ENCODE measurements around the gene FGD2. TPM values are rescaled to one million over a fixed set of nuclear protein-coding genes. Genes with fewer than 3 reads are reported as not detected.
"Not testable (repeated sequence)": the region's sequence is repeated elsewhere in the genome, so short reads cannot be mapped to it uniquely, and the experiment has no call there.

FGD2 gene
- total RNA-seq, 1 donor from 2014 or later: 0.65 TPM

DNA sequence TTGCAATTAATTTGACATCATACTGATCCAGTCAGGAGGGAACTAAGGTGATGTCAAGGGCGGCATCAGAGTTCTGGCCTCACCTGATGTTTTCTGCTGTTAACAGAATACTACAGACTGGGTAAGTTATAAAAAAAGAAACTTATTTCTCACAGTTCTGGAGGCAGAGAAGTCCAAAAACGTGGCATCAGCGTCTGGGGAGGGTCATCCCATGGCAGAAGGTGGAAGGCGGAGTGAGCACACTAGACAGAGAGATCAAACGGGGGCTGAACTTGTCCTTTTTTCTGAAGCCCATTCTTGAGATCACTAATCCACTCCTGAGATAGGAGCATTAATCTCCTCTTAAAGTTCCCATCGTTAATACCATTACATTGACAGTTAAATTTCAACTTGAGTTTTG is 16.2 kb upstream of the FGD2 start:
- intact Hi-C loops (cut with micrococcal nuclease): loop anchor here (5.0 to 10.0 kb wide), 2 partner anchors 312 to 394 kb away; partner anchors contain the start of genes CDKN1A and SRSF3
- Mint-ChIP-seq H3K4me1 (ENCODE audit: low read depth) (peaks cover 17% of the 10 kb centered on the region), H3K4me3 (no peak overlapping the region), H3K27me3 (ENCODE audit: insufficient read depth) (peaks cover 21% of the 10 kb centered on the region), H3K36me3 (ENCODE audit: low read depth) (no peaks in the 10 kb centered on the region), H3K27ac (no peak overlapping the region), H3K9me3 (no peaks in the 10 kb centered on the region)
- no peak for DNase-seq (ENCODE audit: low spot score)

DNA sequence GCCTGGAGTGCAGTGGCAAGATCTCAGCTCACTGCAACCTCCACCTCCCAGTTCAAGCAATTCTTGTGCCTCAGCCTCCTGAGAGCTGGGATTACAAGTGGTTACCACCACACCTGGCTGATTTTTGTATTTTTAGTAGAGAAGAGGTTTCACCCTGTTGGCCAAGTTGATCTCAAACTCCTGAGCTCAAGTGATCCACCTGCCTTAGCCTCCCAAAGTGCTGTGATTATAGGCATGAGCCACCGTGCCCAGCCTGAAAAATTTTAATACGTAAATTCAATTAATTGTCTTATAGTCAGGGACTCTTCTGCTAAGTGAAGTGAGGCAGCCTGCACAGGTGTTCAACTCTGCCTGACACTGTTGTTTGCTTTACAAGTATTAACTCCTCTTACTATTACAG is 15.1 kb upstream of the FGD2 start:
- H3K4me3 Mint-ChIP-seq; DNase-seq (ENCODE audit: low spot score); intact Hi-C loops (cut with micrococcal nuclease); H3K36me3 Mint-ChIP-seq (ENCODE audit: low read depth); H3K9me3 Mint-ChIP-seq; H3K27ac Mint-ChIP-seq: not testable (repeated sequence)
- Mint-ChIP-seq H3K4me1 (ENCODE audit: low read depth) (peaks cover 17% of the 10 kb centered on the region), H3K27me3 (ENCODE audit: insufficient read depth) (peaks cover 25% of the 10 kb centered on the region)

DNA sequence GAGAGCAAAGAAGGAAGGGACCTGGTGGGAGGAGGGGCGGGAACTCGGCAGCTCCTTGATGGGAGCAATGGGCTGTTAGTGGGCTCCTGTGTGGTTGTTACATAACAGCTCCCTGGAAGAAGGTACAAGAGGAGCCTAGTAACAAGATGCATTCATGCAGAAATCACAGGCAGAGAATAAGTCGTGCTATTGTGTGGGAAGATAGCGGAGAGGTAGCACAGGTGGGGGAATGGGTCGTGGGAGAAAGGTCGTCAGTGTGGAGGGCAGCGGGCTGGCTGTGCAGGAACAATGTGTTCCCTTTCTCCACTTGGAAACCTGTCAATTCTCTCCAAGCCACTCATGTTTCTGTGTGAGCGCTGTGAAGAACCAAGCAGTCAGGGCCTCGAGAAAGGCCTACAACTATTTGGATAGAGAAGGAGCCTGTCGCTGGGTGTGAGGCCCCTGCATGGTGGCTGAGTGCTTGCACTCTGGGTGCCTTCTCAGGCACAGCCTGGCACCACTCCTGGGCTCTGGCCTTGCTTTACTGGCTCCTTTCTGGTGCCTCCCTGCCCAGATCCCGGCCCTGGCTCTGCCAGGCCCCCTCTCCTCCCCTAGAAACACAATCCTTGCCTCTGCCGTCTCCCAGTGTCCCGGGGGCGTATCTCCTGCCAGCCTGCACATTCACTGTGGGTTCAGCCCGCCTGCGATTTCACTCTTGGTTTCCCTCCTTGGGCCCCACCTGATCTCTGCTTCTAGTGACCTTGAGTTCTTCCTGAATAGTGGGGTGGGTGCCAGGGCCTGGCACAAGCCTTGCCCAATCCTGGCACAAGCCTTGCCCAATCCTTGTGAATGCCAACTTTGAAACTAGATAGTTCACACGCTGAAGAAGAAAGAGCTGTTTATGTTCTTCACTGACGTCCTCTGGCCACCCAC is 7.4 kb upstream of the FGD2 start:
- no peaks in the 10 kb centered on the region for H3K36me3 Mint-ChIP-seq (ENCODE audit: low read depth)
- H3K27me3 Mint-ChIP-seq (ENCODE audit: insufficient read depth): peaks cover 19% of the 10 kb centered on the region
- no peak for DNase-seq (ENCODE audit: low spot score)
- H3K27ac Mint-ChIP-seq: no peak overlapping the region
- H3K9me3 Mint-ChIP-seq: no peaks in the 10 kb centered on the region
- H3K4me1 Mint-ChIP-seq (ENCODE audit: low read depth): no peaks in the 10 kb centered on the region
- H3K4me3 Mint-ChIP-seq: no peak overlapping the region
- intact Hi-C loops (cut with micrococcal nuclease): no loop called here

DNA sequence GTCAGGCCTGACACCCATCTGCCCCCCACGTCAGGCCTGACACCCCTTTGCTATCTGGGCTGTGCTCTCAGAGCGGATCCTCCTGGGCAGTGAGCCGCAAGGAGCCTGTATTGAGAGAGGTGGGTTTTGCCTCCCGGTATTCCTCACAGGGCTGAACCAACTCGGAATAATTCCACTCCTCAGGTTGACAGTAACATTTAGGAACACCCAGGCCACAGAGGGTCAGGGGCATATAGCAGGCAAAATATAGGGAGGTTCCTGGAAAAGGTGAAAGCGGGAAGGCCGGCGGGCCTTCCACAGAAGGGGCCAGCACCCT is 6.8 kb upstream of the FGD2 start:
- no peak overlapping the region for H3K27ac Mint-ChIP-seq
- intact Hi-C loops (cut with micrococcal nuclease): no loop called here

DNA sequence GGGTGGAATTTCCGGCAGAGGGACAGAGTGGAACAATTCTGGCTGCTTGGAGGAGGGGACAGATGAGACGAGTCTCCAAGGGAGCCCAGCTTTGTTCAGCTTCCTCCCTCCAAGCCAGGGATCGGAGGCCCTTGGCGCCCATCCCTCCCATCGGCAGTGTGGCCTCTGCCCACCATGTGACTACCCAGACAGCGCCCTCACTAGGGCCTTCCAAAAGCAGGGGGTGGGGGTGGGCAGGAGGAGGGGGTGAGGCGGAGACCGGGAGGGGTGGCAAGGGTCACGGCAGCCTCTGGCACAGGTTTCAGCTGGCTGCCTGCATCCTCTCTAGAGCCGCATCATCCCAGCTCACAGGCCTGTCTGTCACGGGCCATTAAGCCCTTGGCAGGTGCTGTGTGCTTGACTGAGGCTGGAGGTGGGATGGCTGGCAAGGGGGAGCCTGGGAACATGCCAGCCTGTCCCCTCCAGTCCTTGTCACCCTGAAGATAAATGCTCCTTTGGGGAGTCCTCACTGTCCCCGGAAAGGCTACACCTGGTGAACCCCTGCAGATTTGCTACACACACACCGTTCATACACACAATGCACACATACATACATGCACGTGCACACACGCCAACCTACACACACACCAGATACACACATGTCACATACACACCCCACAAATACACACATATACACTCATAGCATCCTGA is 6.2 kb upstream of the FGD2 start:
- H3K27me3 Mint-ChIP-seq (ENCODE audit: insufficient read depth): peaks cover 11% of the 10 kb centered on the region
- intact Hi-C loops (cut with micrococcal nuclease): no loop called here
- H3K36me3 Mint-ChIP-seq (ENCODE audit: low read depth): no peaks in the 10 kb centered on the region
- no peak overlapping the region for H3K27ac Mint-ChIP-seq
- no peak overlapping the region for H3K4me3 Mint-ChIP-seq
- no peaks in the 10 kb centered on the region for H3K9me3 Mint-ChIP-seq
- H3K4me1 Mint-ChIP-seq (ENCODE audit: low read depth): no peaks in the 10 kb centered on the region
- DNase-seq (ENCODE audit: low spot score): no peak

More for the DNA sequence above, 6.8 kb upstream of the FGD2 start:
- Mint-ChIP-seq H3K36me3 (ENCODE audit: low read depth) (no peaks in the 10 kb centered on the region), H3K4me3 (no peak overlapping the region), H3K4me1 (ENCODE audit: low read depth) (no peaks in the 10 kb centered on the region), H3K27me3 (ENCODE audit: insufficient read depth) (peaks cover 14% of the 10 kb centered on the region), H3K9me3 (no peaks in the 10 kb centered on the region)
- no peak for DNase-seq (ENCODE audit: low spot score)

DNA sequence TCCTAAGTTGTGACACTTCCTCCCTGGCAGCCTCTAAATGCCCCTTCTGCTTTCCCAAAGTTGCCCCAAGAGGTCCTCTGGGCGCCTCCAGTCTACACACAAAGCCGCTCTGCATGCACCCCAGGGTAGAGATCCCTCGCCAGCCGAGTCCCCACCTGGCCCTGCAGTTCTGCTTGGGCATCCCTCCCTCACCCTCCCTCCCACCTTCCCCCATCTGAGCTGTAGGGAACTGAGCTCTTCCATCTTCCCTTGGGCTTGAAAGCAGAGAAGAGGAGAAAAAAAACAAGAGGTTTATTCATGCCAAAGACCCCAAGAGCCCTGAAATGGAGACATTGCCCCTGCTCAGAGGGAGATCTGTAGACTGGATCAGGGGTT is 5.7 kb upstream of the FGD2 start:
- no peaks in the 10 kb centered on the region for H3K9me3 Mint-ChIP-seq
- H3K27ac Mint-ChIP-seq: no peak overlapping the region
- H3K4me1 Mint-ChIP-seq (ENCODE audit: low read depth): no peaks in the 10 kb centered on the region
- DNase-seq (ENCODE audit: low spot score): no peak
- H3K36me3 Mint-ChIP-seq (ENCODE audit: low read depth): no peaks in the 10 kb centered on the region
- intact Hi-C loops (cut with micrococcal nuclease): no loop called here
- no peak overlapping the region for H3K4me3 Mint-ChIP-seq
- peaks cover 7% of the 10 kb centered on the region for H3K27me3 Mint-ChIP-seq (ENCODE audit: insufficient read depth)

DNA sequence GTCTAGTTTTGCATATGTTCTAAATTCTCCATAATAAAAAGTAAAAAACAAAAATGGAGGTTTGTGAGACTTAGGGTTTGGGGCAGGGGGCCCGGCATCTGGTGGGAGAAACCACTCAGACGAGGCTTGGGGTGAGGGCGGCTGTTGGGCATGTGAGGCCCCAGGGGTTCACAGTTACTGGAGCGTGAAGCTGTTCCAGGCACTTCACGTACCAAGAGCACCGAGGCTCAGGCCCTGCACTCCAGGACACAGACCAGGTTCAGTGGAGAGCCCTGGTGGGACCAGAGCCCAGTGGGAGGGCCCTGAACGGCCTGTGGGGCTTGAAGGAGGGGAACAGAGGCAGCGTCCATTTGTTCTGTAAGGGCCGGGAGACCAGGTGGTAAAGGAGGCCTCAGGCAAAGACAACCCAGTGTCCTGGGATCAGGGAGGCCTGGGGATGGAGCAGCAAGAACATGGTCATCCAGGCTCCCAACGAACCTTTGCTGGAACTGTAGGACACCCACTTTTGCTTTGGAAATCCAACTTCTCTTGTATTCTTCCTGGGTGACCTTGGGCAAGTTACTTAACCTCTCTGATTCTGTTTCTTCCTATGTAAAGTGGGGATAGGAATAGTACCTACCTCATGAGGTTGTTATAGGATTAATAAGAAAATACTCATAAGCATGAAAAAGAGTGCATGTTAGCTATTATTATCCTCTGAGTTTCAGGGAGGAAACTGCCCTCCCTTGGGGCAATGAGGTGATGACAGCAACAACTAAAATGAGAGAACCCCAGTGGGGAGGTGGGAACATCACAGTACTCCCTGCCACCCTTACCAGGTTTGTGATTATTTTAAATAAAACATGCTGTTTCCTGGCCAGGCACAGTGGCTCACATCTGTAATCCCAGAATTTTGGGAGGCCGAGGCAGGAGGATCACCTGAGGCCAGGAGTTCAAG is 1.1 kb upstream of the FGD2 start:
- H3K4me3 Mint-ChIP-seq: no peak overlapping the region
- H3K36me3 Mint-ChIP-seq (ENCODE audit: low read depth): no peaks in the 10 kb centered on the region
- H3K27me3 Mint-ChIP-seq (ENCODE audit: insufficient read depth): no peaks in the 10 kb centered on the region
- peaks cover 14% of the 10 kb centered on the region for H3K4me1 Mint-ChIP-seq (ENCODE audit: low read depth)
- no peaks in the 10 kb centered on the region for H3K9me3 Mint-ChIP-seq
- DNase-seq (ENCODE audit: low spot score): no peak
- peak overlapping the region; percentile 56 for H3K27ac Mint-ChIP-seq
- intact Hi-C loops (cut with micrococcal nuclease): no loop called here

DNA sequence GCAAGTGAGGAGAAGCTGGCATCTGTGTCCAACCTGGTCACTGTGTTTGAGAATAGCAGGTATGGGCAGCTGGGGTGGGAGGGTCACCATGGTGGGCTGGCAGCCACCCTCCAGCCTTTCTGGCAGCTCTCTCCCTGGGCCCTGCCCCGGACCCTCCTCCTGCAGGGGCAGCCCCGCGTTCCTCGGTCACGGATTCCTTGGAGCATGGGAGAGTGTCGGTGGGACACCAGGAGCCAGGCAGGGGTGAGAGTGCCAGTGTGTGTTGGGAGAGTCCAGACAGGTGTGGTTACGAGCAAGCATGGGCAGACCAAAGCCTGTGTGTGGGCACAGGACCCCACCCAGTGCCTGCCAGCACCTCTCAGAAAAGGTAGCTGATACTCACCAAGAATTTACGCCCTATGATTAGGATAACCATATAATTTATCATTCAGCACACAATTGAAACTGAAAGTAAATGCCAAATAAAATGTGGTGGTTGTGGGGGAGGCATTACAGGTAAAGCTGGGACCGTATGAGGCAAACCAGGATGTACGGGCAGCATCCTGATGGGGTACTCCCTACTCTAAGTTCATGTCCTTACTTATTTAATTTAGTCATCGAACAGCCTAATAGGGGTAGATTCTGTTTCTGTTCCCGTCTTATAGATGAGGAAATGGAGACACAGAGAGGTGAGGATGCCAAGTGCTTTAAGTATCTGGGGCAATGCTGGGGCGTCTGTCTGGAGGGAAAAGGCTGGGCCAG is 542 bp downstream of the FGD2 start:
- intact Hi-C loops (cut with micrococcal nuclease): no loop called here
- Mint-ChIP-seq H3K27me3 (ENCODE audit: insufficient read depth) (no peaks in the 10 kb centered on the region), H3K4me3 (no peak overlapping the region)

DNA sequence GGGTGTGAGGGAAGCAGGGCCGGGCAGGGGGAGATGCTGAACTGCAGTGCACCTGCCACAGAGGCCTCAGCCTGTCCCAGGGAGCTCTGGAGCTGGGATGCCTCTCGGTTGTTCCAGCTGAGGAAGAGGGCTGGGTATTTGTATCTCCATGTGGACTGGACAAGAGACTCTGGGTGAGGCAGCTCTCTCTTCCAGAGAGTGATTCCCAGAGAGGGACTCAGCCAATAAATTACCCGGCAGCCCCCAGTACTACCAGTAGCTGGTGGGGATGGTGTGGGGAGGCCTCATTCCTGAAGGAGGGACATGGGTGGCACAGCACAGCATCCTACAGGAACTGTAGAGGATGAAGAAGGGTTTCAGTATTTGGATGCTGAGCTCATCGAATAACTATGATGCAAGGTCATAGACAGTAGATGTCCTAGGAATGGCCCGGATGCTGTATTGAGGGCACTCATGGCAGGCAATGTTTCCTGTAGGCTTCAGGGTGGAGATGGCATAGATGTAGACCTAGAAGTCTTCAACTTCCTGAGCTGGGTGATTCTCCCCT is 1.4 kb downstream of the FGD2 start:
- Mint-ChIP-seq H3K4me3 (no peak overlapping the region), H3K27me3 (ENCODE audit: insufficient read depth) (no peaks in the 10 kb centered on the region), H3K9me3 (no peaks in the 10 kb centered on the region), H3K27ac (no peak overlapping the region), H3K4me1 (ENCODE audit: low read depth) (peaks cover 14% of the 10 kb centered on the region), H3K36me3 (ENCODE audit: low read depth) (no peaks in the 10 kb centered on the region)
- DNase-seq (ENCODE audit: low spot score): no peak
- intact Hi-C loops (cut with micrococcal nuclease): no loop called here

More for the DNA sequence above, 542 bp downstream of the FGD2 start:
- no peak for DNase-seq (ENCODE audit: low spot score)
- H3K9me3 Mint-ChIP-seq: no peaks in the 10 kb centered on the region
- peaks cover 14% of the 10 kb centered on the region for H3K4me1 Mint-ChIP-seq (ENCODE audit: low read depth)
- peak overlapping the region; percentile 32 for H3K27ac Mint-ChIP-seq
- H3K36me3 Mint-ChIP-seq (ENCODE audit: low read depth): no peaks in the 10 kb centered on the region

DNA sequence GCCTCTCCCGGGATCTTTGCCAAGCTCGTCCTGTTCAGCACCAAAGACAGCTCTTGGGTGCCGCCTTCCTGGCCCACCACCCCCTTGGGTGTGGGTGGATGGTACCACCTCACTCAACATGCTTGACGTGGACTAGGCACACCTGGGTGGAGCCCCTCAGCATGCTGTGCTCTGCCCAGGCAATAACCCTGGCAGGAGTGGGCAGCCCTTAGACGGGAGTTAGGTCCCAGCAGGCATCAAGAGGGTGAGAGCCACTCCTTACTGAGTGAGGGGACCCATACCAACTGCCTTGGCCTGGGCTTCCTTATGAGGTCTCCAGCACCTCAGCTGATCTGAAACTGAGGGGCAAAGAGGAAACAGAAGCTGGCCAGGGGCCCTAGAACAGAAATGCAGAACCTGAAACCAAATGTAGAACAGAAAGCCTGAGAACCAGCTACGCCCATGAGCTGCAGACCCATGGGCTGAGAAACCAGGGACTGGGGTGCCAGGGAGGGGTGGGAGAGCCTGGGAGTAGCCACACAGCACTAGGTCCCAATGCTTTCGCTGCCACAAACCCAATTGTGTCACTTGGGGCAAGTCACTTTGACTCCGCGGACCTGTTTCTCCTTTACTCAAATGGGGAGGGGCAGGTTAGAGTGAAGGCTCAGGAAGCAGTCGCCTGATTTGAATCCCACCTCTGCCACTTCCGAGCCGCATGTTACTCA is 2.0 kb downstream of the FGD2 start:
- no peaks in the 10 kb centered on the region for H3K27me3 Mint-ChIP-seq (ENCODE audit: insufficient read depth)
- H3K9me3 Mint-ChIP-seq: no peaks in the 10 kb centered on the region
- DNase-seq (ENCODE audit: low spot score): no peak
- H3K27ac Mint-ChIP-seq: no peak overlapping the region
- no peak overlapping the region for H3K4me3 Mint-ChIP-seq
- H3K4me1 Mint-ChIP-seq (ENCODE audit: low read depth): peaks cover 14% of the 10 kb centered on the region
- intact Hi-C loops (cut with micrococcal nuclease): no loop called here
- H3K36me3 Mint-ChIP-seq (ENCODE audit: low read depth): no peaks in the 10 kb centered on the region

DNA sequence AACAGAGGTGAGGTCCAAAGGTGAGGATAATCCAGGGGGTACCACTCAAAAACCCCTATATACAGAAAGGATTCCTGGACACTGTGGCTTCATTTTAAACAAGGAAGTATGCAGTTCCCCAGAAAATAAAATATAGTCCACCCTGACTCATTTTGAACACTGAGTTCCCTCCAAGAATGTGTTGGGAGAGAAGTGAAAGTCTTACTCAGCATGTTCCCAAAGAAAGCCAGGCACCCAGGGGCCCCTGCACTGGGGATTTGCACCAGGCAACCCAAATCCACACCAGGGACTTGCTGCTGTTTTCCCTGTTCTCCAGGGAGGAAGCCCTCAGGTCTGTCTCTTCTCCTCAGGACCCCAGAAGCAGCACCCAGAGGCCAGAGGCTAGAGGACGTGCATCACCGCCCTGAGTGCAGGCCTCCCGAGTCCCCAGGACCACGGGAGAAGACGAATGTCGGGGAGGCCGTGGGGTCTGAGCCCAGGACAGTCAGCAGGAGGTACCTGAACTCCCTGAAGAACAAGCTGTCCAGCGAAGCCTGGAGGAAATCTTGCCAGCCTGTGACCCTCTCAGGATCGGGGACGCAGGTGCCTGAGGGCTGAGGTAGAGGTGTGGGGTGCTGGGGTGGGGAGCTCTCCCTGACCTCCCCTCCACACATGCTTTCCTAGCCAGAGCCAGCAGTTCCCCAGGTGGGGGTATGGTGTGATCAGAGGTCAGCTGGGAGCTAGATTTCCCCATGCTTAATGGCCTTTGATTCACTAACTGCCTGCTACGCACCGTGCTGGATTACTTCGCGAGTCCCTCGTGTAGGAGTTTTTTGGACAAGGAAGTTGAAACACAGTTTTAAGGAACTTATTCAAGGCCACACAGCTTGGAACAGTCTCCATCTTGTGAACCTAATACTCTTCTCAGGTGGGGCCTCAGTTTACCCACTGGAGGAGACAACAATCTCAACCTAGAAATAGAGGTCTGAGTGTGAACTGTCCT is 3.3 kb downstream of the FGD2 start:
- DNase-seq (ENCODE audit: low spot score): no peak
- Mint-ChIP-seq H3K4me1 (ENCODE audit: low read depth) (peaks cover 14% of the 10 kb centered on the region), H3K4me3 (no peak overlapping the region), H3K27me3 (ENCODE audit: insufficient read depth) (no peaks in the 10 kb centered on the region), H3K9me3 (no peaks in the 10 kb centered on the region), H3K36me3 (ENCODE audit: low read depth) (no peaks in the 10 kb centered on the region), H3K27ac (no peak overlapping the region)
- intact Hi-C loops (cut with micrococcal nuclease): no loop called here

All from activated T-helper 1 cell treated with anti-CD3 and anti-CD28 coated beads, Interleukin-12 subunit alpha, Interleukin-12 subunit beta, Interleukin-2, Interleukin-4 antibody, amounts not matched to agents 30 ng/mL and 10 ng/mL and 1 ng/mL, durations not matched to agents 14 hours and 24 hours and 36 hours (primary cell).